Measurements from ENCODE around the gene GNG8. TPM values are rescaled to one million over a fixed set of nuclear protein-coding genes. Genes with fewer than 3 reads are reported as not detected.

GNG8 gene
- total and polyA plus RNA-seq, 2 of the 13 experiments (the other 11 are each of a cell fraction or from before 2014, with no cell fraction given), result not detected

- no peak for TF ChIP-seq ZBTB40 (IDR thresholded peaks at IDR 0.05)
- peak; percentile 35 for TF ChIP-seq ZBTB40 (CRISPR knock-in tag; IDR thresholded peaks at IDR 0.05)
- no peak for TF ChIP-seq ZNF678 (CRISPR knock-in tag; IDR thresholded peaks at IDR 0.05)
- peak; percentile 80; the same call in 1 of the 2 replicates for TF ChIP-seq ATAD3A (CRISPR knock-in tag; IDR thresholded peaks at IDR 0.05)
- no peak for TF ChIP-seq NCOA1 (CRISPR knock-in tag; IDR thresholded peaks at IDR 0.05)
- TF ChIP-seq UBTF (CRISPR knock-in tag; IDR thresholded peaks at IDR 0.05), result peak; percentile 67; the same call in 1 of the 2 replicates
- TF ChIP-seq ZNF580 (CRISPR knock-in tag; IDR thresholded peaks at IDR 0.05; ENCODE audit: borderline replicate concordance, low read depth), result peak; percentile 95; the same call in 1 of the 2 replicates
- peak; percentile 33; the same call in 1 of the 2 replicates for TF ChIP-seq SOX5 (CRISPR knock-in tag; IDR thresholded peaks at IDR 0.05; ENCODE audit: borderline replicate concordance)
- peak; percentile 46; the same call in 1 of the 2 replicates for TF ChIP-seq MIXL1 (CRISPR knock-in tag; IDR thresholded peaks at IDR 0.05)
- TF ChIP-seq CREM (IDR thresholded peaks at IDR 0.05), result peak; percentile 86
- TF ChIP-seq CREM (CRISPR knock-in tag; IDR thresholded peaks at IDR 0.05), result no peak
- no peak for TF ChIP-seq KLF11 (CRISPR knock-in tag; IDR thresholded peaks at IDR 0.05)
- no peak for TF ChIP-seq USF2 (IDR thresholded peaks at IDR 0.05; ENCODE audit: low read depth, low read length)
- TF ChIP-seq USF2 (CRISPR knock-in tag; IDR thresholded peaks at IDR 0.05; ENCODE audit: borderline replicate concordance), result no peak
- peak; percentile 81; the same call in 1 of the 2 replicates for TF ChIP-seq GATAD1 (CRISPR knock-in tag; IDR thresholded peaks at IDR 0.05)
Observed at GRCh38 chr19:46600384-46601317, 35.4 kb downstream of the GNG8 start (continued).
